ENCODE results near the gene PATZ1.

DNA sequence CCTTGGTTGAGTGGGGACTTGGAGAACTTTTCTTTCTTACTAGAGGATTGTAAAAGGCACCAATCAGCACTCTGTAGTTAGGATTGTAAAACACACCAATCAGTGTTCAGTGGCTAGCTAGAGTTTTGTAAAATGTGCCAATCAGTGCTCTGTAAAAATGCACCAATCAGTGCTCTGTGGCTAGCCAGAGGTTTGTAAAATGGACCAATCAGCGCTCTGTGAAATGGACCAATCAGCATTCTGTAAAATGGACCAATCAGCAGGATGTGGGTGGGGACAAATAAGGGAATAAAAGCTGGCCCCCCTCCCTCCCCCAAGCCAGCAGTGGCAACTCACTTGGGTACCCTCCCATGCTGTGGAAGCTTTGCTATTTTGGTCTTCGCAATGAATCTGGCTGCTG, 47.7 kb upstream of the PATZ1 start:
- TF ChIP-seq, protein P1, sequence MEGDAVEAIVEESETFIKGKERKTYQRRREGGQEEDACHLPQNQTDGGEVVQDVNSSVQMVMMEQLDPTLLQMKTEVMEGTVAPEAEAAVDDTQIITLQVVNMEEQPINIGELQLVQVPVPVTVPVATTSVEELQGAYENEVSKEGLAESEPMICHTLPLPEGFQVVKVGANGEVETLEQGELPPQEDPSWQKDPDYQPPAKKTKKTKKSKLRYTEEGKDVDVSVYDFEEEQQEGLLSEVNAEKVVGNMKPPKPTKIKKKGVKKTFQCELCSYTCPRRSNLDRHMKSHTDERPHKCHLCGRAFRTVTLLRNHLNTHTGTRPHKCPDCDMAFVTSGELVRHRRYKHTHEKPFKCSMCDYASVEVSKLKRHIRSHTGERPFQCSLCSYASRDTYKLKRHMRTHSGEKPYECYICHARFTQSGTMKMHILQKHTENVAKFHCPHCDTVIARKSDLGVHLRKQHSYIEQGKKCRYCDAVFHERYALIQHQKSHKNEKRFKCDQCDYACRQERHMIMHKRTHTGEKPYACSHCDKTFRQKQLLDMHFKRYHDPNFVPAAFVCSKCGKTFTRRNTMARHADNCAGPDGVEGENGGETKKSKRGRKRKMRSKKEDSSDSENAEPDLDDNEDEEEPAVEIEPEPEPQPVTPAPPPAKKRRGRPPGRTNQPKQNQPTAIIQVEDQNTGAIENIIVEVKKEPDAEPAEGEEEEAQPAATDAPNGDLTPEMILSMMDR (IDR thresholded peaks at IDR 0.05) = no peak
- no peak for TF ChIP-seq EP300 (IDR thresholded peaks at IDR 0.05)
